ENCODE data around the gene HRH2.

DNA sequence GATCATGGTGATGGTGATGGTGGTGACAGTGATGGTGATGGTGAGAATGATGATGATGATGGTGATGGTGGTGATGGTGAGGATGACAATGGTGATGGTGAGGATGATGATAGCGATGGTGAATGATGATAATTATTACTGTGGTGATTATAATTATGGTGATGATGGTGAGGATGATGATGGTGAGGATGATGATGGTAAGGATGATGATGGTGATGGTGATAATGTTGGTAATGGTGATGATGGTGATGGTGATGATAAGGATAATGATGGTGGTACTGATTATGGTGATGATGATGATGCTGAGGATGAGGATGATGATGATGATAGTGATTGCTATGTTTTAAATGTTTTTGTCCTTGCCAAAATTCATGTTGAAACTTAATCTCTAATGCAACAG is 37.3 kb upstream of the HRH2 start:
- TF ChIP-seq, protein P1, sequence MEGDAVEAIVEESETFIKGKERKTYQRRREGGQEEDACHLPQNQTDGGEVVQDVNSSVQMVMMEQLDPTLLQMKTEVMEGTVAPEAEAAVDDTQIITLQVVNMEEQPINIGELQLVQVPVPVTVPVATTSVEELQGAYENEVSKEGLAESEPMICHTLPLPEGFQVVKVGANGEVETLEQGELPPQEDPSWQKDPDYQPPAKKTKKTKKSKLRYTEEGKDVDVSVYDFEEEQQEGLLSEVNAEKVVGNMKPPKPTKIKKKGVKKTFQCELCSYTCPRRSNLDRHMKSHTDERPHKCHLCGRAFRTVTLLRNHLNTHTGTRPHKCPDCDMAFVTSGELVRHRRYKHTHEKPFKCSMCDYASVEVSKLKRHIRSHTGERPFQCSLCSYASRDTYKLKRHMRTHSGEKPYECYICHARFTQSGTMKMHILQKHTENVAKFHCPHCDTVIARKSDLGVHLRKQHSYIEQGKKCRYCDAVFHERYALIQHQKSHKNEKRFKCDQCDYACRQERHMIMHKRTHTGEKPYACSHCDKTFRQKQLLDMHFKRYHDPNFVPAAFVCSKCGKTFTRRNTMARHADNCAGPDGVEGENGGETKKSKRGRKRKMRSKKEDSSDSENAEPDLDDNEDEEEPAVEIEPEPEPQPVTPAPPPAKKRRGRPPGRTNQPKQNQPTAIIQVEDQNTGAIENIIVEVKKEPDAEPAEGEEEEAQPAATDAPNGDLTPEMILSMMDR (conservative IDR thresholded peaks at IDR 0.05) = no peak
- TF ChIP-seq EZH2 (IDR thresholded peaks at IDR 0.05; ENCODE audit: low read depth) = no peak

Data from PC-9 (cell line).